A549 (cell line): Measurements from ENCODE around the gene TENT5C. TPM values are rescaled to one million over a fixed set of nuclear protein-coding genes. Genes with fewer than 3 reads are reported as not detected.

ENCODE experiments used
- ATAC-seq, 2 experiments: fragments of 200-7000 bp in 1 of 2; fragments of >200 bp in 1 of 2; cut with Nextera tagmentation in 1 of 2; cut with Tn5 transposase in 1 of 2; 3 replicates each; pipeline versions ENCODE4 v1.8.0 to v1.9.1; 2018 to 2020; ENCODE audit warnings: mild to moderate bottlenecking in 1 of 2, moderate library complexity in 1 of 2
- CTCF ChIA-PET: fragments of 300-600 bp; sonication (Branson Sonifier 250); formaldehyde crosslinking; extraction: SDS; loops from one replicate; lab custom pipeline; 2021; ENCODE audit warnings: antibody characterized with exemption, inconsistent platforms; lab: Yijun Ruan, JAX
- POLR2A ChIA-PET: fragments of 350-600 bp; formaldehyde crosslinking; extraction: SDS; loops from one replicate; lab custom pipeline; 2021; ENCODE audit warnings: antibody characterized with exemption, inconsistent platforms; lab: Yijun Ruan, JAX
- DNase-seq, 2 experiments: peaks; one replicate each; pipeline versions ENCODE4 v3.0.0 to v3.0.0-alpha.2; 2011 to 2016; ENCODE audit warnings: low read depth in 1 of 2, low spot score in 1 of 2
- FAIRE-seq: peaks from 2 replicates; lab custom pipeline; 2011; peaks lifted over from hg19 to GRCh38; lab: Jason Lieb, UNC
- H3K27ac ChIP-seq, 2 experiments: fragments of >200 bp; sonication (Bioruptor Twin); formaldehyde crosslinking; 3 replicates each; pipeline ENCODE4 v1.5.1; 2016 to 2017
- H3K4me1 ChIP-seq: fragments of >200 bp; sonication (Bioruptor Twin); formaldehyde crosslinking; 3 replicates; pipeline ENCODE4 v1.6.1; 2016
- H3K4me2 ChIP-seq: fragments of >200 bp; sonication (Bioruptor Twin); formaldehyde crosslinking; 3 replicates; pipeline ENCODE4 v1.6.1; 2016
- H3K4me3 ChIP-seq: fragments of >200 bp; sonication (Bioruptor Twin); formaldehyde crosslinking; 3 replicates; pipeline ENCODE4 v1.5.1; 2016
- H3K9me3 ChIP-seq: fragments of >200 bp; sonication (Bioruptor Twin); formaldehyde crosslinking; 3 replicates; pipeline ENCODE4 v1.6.1; 2016
- CHD2 ChIP-seq: fragments of 150-350 bp; IDR thresholded peaks from 2 replicates; pipeline ENCODE4 v1.6.1; 2014; ENCODE audit warnings: low read length; ENCODE audit not compliant: partially characterized antibody
- E2F6 ChIP-seq: IDR thresholded peaks from 2 replicates; pipeline ENCODE4 v1.6.1; 2012; ENCODE audit warnings: low read depth, borderline replicate concordance
- ESRRA ChIP-seq: fragments of 150-350 bp; IDR thresholded peaks from 2 replicates; pipeline ENCODE4 v1.6.1; 2014; ENCODE audit warnings: mild to moderate bottlenecking, low read length, borderline replicate concordance
- FOXS1 ChIP-seq: fragments of 250-450 bp; sonication (Bioruptor Pico); IDR thresholded peaks from 2 replicates; pipeline ENCODE4 v1.5.0; 2020; ENCODE audit warnings: mild to moderate bottlenecking, moderate library complexity
- GATA3 ChIP-seq: IDR thresholded peaks from 2 replicates; pipeline ENCODE4 v1.6.1; 2012; ENCODE audit warnings: borderline replicate concordance
- HEYL ChIP-seq: fragments of 250-450 bp; sonication (Bioruptor Pico); IDR thresholded peaks from 2 replicates; pipeline ENCODE4 v1.8.0; 2021; ENCODE audit warnings: mild to moderate bottlenecking, moderate library complexity
- HMGXB4 ChIP-seq: fragments of 250-450 bp; sonication (Bioruptor Pico); IDR thresholded peaks from 2 replicates; pipeline ENCODE4 v1.5.0; 2021; ENCODE audit warnings: mild to moderate bottlenecking, moderate library complexity, borderline replicate concordance
- HOXA7 ChIP-seq: fragments of 250-450 bp; sonication (Bioruptor Pico); IDR thresholded peaks from 2 replicates; pipeline ENCODE4 v1.5.0; 2020; ENCODE audit warnings: mild to moderate bottlenecking, moderate library complexity
- JUN ChIP-seq, 2 experiments: fragments of >200 bp; sonication (Bioruptor Twin); formaldehyde crosslinking; IDR thresholded peaks; 2 replicates in 1 of 2; 3 replicates in 1 of 2; pipeline ENCODE4 v1.6.1; 2016 to 2017
- KDM1A ChIP-seq: fragments of 200-600 bp; sonication (generic); IDR thresholded peaks from 2 replicates; pipeline ENCODE4 v1.6.1; 2016; ENCODE audit warnings: low read depth, mild to moderate bottlenecking
- NFE2L2 ChIP-seq: fragments of 150-350 bp; conservative IDR thresholded peaks from 2 replicates; pipeline ENCODE4 v1.6.1; 2014; ENCODE audit warnings: low read length
- PBX3 ChIP-seq: IDR thresholded peaks from 2 replicates; pipeline ENCODE4 v1.6.1; 2012
- RAD21 ChIP-seq, 2 experiments: fragments of >200 bp in 1 of 2; sonication (Bioruptor Twin) in 1 of 2; formaldehyde crosslinking in 1 of 2; IDR thresholded peaks in 1 of 2; conservative IDR thresholded peaks in 1 of 2; 2 replicates in 1 of 2; 3 replicates in 1 of 2; pipeline ENCODE4 v1.6.1; 2012 to 2018; ENCODE audit warnings: inconsistent platforms in 1 of 2
- REST ChIP-seq: fragments of 200-600 bp; sonication (generic); IDR thresholded peaks from 2 replicates; pipeline ENCODE4 v1.6.1; 2016; ENCODE audit warnings: antibody characterized with exemption, mild to moderate bottlenecking, moderate library complexity
- SMC3 ChIP-seq: fragments of >200 bp; sonication (Bioruptor Twin); formaldehyde crosslinking; IDR thresholded peaks from 3 replicates; pipeline ENCODE4 v1.6.1; 2018; ENCODE audit warnings: inconsistent platforms
- SREBF2 ChIP-seq: fragments of 450-650 bp; IDR thresholded peaks from 2 replicates; pipeline ENCODE4 v1.6.1; 2014; ENCODE audit warnings: mild to moderate bottlenecking, moderate library complexity
- ZC3H11A ChIP-seq: fragments of 450-650 bp; IDR thresholded peaks from 2 replicates; pipeline ENCODE4 v1.6.1; 2014; ENCODE audit warnings: antibody characterized with exemption, mild to moderate bottlenecking
- WGBS: methylation state at CpG from one replicate; pipeline ENCODE4 v1.1.6; 2017; ENCODE audit errors: missing lambda C conversion rate; 5-methylcytosine and 5-hydroxymethylcytosine counted together
- polyA plus RNA-seq, 4 experiments: library from polyadenylated mRNA; depleted of rRNA in 3 of 4; stranded (reverse); fragments of >200 nt; fragmentation: RNase III in 1 of 4; extraction: RNeasy Plus Mini Kit Qiagen cat#74134 plus additional on column Dnase treatment in 1 of 4; gene quantifications; 2 replicates in 3 of 4; 3 replicates in 1 of 4; pipeline ENCODE4 v1.2.3, GENCODE V29; 2011 to 2017
- TF ChIP-seq, protein P1 (sequence below): fragments of 150-350 bp; IDR thresholded peaks from 2 replicates; pipeline ENCODE4 v1.6.1; 2014; ENCODE audit warnings: low read depth, mild to moderate bottlenecking, low read length

Gene TENT5C
- polyA plus RNA-seq, 2 of the 4 experiments (the other 2 are of a cell fraction) = 0.14 to 0.17 TPM

GRCh38 chr1:117669572-117669971, 63.7 kb downstream of the TENT5C start (continued):
- no peak for TF ChIP-seq PBX3

- POLR2A ChIA-PET = no interaction called here
- FAIRE-seq = no peak
- 85% methylated on average over 14 of the region's 15 CpGs for WGBS
Measured at GRCh38 chr1:117670976-117671780, 65.3 kb downstream of the TENT5C start.

GRCh38 chr1:117671781-117672501, 66.1 kb downstream of the TENT5C start:
- Histone ChIP-seq H3K27ac (no peak overlapping the region; a peak in 1 of 6 replicates), H3K4me3 (no peak overlapping the region), H3K9me3 (no peaks in the 10 kb centered on the region), H3K4me1 (peaks cover 3% of the 10 kb centered on the region; the same call in 1 of the 3 replicates), H3K4me2 (no peak overlapping the region)
- ChIA-PET POLR2A (no interaction called here), CTCF (interaction anchor here (1.6 kb wide), 1 partner anchor 19 kb away, joined by 3 read pairs; no protein-coding TSS in a partner anchor)
- DNase-seq (peak in 1 of 2 experiments; percentile 24), FAIRE-seq (no peak), ATAC-seq (peak; percentile 64 to 77; a peak in 4 of 6 replicates)
- WGBS = 79% methylated on average over 4 of the region's 6 CpGs
- TF ChIP-seq RAD21 (conservative IDR thresholded peaks at IDR 0.05 in 1 of 2, IDR thresholded peaks at IDR 0.05 in 1 of 2) = peak in 1 of 2 experiments; percentile 35; a peak in 1 of 5 replicates
- no peak for TF ChIP-seq JUN (IDR thresholded peaks at IDR 0.05)
- TF ChIP-seq FOXS1 (CRISPR knock-in tag) = no peak
- peak; percentile 28; the same call in 1 of the 3 replicates for TF ChIP-seq SMC3
- no peak for TF ChIP-seq E2F6

More at GRCh38 chr1:117670976-117671780, 65.3 kb downstream of the TENT5C start:
- no peak overlapping the region; a peak in 1 of 6 replicates for H3K27ac ChIP-seq
- TF ChIP-seq KDM1A (no peak), REST (no peak), FOXS1 (CRISPR knock-in tag) (no peak)
- TF ChIP-seq, all 56 proteins: peak for 0
- ATAC-seq = no peak
- Histone ChIP-seq H3K4me2 (no peak overlapping the region), H3K4me1 (peaks cover 3% of the 10 kb centered on the region; the same call in 1 of the 3 replicates), H3K9me3 (no peaks in the 10 kb centered on the region), H3K4me3 (no peak overlapping the region)
- no peak for DNase-seq
- CTCF ChIA-PET = interaction anchor here (0.6 to 1.6 kb wide), 3 partner anchors 18 to 137 kb away, joined by 3 to 5 read pairs (median 3); no protein-coding TSS in a partner anchor

DNA sequence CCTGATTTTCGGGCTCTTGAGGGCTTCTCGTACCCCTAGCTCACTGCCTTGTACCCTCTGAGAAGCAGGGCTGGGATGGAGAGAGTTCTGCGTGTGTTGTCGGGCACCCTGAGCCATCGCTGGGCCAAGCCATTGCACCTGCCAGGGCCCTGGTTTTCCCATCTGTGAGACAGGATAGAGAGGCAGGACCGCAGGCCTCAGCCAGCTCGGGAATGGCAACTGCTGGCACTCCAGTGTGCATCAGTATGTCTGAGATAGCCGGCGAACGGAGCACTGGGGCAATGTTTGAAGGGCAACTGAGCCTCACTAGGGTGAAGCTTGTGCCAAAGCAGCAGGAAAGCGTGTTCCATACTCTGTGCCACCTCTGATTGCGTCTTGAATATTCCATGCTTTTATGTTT, 66.9 kb downstream of the TENT5C start:
- CTCF ChIA-PET = interaction anchor here (1.4 kb wide), 1 partner anchor 13 kb away, joined by 3 read pairs; no protein-coding TSS in a partner anchor
- TF ChIP-seq, protein P1, sequence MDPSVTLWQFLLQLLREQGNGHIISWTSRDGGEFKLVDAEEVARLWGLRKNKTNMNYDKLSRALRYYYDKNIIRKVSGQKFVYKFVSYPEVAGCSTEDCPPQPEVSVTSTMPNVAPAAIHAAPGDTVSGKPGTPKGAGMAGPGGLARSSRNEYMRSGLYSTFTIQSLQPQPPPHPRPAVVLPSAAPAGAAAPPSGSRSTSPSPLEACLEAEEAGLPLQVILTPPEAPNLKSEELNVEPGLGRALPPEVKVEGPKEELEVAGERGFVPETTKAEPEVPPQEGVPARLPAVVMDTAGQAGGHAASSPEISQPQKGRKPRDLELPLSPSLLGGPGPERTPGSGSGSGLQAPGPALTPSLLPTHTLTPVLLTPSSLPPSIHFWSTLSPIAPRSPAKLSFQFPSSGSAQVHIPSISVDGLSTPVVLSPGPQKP = no peak
- TF ChIP-seq SREBF2 = no peak
- no peak for TF ChIP-seq ZC3H11A
- TF ChIP-seq NFE2L2 = no peak
- TF ChIP-seq HEYL (CRISPR knock-in tag) = no peak
- TF ChIP-seq HMGXB4 (CRISPR knock-in tag) = no peak
- no peak for TF ChIP-seq ESRRA
- TF ChIP-seq CHD2 = no peak
- TF ChIP-seq RAD21 (conservative IDR thresholded peaks at IDR 0.05 in 1 of 2, IDR thresholded peaks at IDR 0.05 in 1 of 2) = no peak
- TF ChIP-seq GATA3 = no peak
- no peak for TF ChIP-seq FOXS1 (CRISPR knock-in tag)
- TF ChIP-seq HOXA7 = no peak
- no peak for TF ChIP-seq JUN (IDR thresholded peaks at IDR 0.05)

More for the DNA sequence above, 66.9 kb downstream of the TENT5C start:
- ATAC-seq (no peak), FAIRE-seq (no peak), DNase-seq (no peak)
- peaks cover 3% of the 10 kb centered on the region; the same call in 1 of the 3 replicates for H3K4me1 ChIP-seq
- WGBS = 85% methylated on average over 9 of the region's 12 CpGs
- POLR2A ChIA-PET = no interaction called here
- no peak overlapping the region for H3K27ac ChIP-seq
- no peak overlapping the region for H3K4me3 ChIP-seq
- H3K4me2 ChIP-seq = no peak overlapping the region
- no peaks in the 10 kb centered on the region for H3K9me3 ChIP-seq
